GM10847 (cell line): ENCODE results near the gene NBL1.

Experiments used
- POLR2A ChIP-seq: IDR thresholded peaks from 2 replicates; pipeline ENCODE4 v1.6.1; 2011; ENCODE audit not compliant: insufficient read length; ENCODE audit errors: extremely low read depth

The NBL1 gene

DNA sequence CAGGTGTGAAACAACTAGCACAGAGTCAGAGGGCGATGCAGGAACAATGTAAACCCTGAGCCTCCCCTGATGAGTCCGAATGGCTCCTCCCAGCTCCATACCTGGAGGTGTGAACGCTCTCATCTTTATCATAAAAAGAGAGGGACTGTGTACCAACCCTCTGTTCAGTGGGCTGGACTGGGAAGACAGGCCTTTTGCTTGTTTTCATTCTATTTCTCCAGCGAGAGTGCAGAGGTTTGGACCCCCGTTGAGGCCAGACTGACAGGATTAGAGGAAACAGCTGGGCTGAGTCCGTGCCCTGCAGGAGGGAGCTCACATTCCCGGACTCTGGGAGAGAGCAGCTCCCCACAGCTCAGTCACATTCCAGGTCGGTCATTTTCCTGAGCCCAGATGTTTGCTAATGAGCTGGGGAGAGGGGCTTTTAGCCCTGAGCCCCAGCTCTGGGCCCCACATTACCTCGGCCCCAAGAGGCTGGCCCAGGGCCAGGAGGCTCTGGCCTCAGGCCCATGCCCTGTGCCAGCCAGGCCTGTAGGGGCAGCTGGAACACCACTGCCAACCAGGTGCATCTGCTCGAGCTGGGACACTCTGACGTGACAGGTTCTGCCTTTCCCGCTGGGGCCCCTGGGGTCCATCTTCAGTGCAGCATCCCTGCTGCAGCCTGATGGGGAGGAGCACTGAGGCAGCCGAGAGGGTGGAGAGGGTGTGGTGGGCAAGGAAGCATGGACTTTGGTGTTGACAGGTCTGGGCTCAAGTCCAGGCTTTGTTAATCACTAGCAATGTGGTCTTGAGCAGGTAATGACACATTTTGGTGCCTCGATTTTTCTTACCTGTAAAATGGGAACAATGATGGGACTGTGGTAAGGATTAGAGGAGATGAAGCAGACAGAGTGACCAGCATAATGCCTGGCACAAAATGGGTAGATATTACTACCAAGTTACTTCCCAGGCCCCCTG is 3.5 kb upstream of the NBL1 start:
- no peak for TF ChIP-seq POLR2A

DNA sequence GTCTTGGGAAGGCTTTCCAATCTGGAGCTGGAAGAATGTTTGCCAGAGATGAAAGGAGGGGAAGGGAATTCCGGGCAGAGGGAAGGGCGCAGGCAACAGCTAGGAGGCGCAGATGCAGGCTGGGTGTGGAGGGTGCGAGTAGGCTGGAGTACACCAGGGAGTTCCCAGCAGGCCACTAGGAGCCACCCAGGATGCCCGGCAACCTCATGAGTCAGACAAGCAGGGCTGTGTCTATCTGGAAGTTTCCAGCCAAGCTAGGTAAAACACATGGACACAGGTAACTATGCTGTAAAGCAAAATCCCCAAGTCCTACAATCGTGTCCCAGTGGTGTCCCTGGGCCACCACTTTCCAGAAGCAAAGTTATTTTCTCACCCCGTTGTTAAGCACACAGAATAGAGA is 990 bp upstream of the NBL1 start:
- TF ChIP-seq POLR2A: no peak

DNA sequence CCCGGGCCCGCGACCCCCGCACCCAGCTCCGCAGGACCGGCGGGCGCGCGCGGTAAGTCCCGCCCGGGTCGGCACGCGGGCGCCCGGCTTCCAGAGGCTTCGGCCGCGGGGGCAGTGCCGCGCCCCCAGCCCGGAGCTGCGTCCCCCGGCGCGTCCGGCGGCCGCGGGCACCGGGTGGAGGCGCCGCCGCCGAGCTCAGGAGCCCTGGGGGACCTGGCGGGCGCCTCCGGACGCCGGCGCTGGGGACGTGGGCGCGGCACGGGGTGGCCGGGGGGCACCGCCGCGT is 227 bp downstream of the NBL1 start:
- no peak for TF ChIP-seq POLR2A

DNA sequence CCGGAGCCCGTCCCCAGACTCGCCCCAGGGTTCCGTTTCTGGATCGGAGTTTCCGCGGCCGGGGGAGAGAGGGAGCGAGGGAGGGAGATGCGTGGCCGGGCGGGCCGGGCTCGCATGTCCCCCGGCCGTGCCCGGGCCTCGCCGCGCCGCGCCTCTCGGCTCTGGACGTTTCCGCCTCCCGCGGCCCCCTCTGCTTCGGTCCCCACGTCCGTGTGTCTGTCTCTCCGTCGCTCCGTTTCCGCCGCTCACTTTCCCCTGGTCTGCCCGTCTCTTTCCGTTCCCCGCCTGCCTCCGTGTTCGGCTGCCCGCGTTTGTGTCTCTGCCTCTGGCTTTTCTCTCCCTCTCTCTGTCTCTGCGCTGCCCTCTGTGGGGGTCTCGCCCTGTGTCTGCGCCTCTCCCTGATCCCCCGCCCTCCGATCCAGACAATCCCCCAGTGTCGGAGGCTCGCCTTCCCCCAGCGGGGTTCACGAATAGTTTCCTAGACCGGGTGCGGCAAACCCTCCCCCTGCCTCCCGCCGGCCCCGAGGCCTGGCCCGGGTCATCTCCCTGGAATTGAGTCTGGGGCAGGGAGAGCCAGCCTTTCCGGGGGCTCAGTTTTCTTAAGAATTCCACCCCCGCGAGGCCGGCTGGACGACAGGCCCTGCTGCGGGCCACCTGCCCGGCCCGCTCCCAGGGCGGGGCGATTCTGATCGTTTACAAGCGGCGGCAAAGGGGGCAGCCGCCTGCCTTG is 735 bp downstream of the NBL1 start:
- TF ChIP-seq POLR2A: no peak

DNA sequence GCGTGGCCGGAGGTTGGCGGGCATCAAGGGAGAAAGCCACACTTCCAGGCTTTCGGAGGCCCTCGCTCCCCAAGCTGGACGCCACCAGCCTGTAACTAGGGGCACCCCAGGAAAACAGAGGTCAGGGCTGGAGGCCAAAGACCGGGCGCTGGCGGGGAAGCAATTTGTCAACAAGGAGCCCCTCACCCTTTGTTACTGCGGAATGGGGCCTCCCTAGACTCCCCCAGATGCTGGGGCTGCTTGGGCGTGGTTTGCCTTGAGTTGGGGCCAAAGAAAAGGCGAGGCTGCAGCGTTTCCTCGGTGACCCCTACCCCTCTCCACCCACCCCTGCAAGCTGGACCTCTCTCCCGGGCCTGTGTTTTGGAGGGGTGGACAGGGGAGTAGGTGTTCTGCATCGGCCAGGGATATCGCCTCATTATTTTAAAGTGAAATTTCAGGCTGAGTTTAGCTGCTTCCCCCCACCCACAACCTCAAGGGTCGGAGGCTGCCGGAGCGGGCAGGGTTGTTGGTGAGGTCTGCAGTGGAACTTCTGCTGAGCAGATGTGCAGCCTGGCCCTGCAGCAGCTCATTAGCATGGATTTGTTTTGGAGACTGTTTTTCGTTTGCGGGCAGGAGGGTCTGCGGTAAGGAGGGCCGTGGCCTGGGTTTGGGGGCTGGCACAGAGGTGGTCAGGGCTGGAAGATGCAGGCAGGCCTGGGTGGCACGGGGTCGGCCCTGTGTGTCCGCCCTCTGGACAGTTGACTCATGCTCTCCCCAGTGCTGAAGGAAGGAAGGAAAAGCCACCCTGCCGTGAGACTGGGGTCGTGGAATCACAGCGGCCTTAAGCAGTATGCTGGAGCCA is 1.5 kb downstream of the NBL1 start:
- no peak for TF ChIP-seq POLR2A

DNA sequence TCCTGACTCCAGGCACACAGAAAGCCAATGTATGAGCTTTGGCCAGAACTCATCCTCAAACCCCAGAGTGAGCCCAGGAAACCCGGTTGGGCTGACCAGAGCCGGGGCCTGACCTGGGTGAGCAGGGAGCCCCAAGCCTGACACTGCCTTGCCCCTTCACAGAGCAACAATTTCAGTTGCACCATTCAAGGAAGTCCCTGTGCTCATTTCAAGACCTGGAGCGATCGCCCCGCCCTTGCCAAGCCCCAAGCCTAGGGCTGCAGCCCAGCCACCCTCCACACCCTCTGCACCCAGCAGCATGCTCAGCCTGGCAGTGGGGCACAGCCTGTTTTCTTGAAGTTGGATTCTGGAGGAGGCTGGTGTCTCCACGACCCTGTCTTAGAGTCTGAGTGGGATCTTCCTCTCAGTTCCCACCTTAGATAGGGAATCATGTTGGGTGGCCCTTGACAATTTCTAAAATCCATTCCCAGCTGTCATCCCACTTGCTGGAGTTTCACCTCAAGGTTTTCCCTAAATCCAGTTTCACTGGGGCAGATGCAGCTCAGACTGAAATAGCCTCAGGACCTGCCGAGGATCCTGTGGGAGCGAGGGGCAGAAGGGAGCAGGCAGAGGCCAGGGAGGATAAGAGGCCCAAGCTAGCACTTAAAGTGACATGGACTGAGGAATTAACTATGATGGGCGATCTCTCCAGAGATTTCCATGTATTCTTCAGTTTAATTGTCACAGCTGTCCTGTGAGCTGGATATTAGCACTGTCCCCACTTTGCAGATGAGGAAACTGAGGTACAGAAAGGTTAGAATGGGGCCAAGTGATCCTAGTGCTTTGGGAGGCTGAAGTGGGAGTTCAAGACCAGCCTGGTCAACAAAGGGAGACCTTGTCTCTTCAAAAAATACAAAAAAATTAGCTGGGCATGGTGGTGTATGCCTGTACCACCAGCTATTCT is 2.5 kb downstream of the NBL1 start:
- TF ChIP-seq POLR2A: no peak

DNA sequence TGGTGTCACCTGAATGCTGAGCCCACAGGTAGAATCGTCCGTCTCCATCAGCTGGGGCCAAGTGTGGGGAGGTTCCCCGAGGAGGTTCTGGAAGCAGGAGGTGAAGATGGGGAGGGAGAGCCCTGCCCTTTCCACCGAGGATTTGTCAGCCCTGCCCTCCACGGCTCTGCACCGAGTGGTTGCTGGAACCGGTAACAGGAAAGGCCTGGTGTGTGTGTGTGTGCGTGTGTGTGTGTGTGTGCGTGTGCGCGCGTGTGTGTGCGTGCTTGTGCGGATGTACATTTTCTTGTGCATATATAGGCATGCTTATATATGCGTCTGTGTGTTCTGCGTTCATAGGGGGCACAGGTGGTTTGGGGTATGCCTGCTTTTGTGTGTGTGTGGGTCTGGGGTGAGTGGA is 3.5 kb downstream of the NBL1 start:
- no peak for TF ChIP-seq POLR2A

DNA sequence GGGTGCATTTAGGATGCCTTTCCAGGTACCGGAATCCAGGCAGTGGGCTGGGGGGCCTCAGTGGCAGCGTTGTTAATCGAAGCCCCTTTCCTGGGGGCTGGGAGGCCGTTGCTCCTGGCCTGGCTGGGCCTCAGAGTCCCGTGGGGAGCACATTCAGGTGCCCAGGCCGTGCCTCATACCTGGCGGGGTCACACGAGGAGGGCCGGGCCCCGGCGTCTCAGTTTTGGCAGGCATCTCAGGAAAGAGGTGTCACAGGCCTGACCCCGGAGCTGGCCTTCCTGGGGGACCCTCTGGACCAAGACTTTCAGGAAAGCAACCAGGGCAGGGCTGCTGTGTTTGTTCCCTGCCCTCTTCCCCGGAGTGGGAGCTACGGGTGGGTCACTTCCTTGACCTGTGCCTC is 4.1 kb downstream of the NBL1 start:
- TF ChIP-seq POLR2A: no peak

DNA sequence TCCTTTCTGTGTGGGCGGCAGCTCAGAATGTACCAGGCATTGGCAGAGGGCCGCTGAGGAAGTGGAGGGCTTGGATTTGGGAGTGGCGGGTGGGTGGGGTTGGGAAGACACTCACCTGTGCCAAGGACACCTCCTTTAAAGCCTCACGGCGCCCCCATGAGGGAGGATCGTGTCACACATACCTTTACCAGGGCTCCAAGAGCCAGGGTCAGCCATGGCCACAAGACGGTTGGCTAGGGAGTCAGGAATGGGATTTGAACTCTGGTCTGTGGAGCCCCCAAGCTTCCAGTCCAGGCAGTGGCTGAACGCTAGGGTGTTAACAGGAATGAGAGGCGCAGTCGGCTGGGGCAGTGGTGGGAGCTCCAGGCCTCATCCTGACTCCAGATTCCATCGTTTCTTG is 4.6 kb downstream of the NBL1 start:
- TF ChIP-seq POLR2A: no peak

DNA sequence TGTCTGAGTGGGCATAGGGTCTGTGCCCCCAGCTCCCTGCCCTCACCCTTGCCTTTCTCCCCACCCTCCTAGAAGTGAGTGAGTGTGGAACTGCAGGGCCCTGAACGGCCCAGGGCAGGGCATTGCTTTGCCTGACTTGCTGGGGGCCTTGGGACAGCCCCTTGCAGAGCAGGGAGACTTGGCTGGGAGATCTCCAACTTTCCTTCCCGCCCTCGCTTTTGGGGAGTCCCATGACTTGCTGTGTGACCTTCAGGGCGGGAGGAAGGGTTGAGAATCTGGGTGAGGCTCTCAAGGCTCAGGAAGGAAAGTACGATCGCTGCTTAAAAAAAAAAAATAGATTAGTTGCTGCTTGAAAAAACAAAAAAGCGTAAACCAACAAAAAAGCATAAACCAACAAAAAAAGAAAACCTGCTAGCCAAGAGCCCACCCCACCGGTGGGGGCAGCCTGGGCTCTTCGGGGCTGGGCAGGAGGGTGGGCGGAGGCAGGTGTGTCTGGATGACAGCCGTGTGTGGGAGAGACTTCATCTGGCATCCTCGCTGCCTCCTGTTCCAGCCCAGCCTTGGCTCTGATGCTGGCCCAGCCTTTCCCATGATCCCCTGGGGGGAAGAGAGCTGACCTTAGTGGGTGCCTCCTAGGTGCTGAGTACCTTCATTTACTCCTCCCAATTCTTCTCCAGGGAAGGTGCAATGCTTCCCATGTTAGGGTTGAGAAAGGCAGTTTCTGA is 6.5 kb downstream of the NBL1 start:
- TF ChIP-seq POLR2A: no peak

DNA sequence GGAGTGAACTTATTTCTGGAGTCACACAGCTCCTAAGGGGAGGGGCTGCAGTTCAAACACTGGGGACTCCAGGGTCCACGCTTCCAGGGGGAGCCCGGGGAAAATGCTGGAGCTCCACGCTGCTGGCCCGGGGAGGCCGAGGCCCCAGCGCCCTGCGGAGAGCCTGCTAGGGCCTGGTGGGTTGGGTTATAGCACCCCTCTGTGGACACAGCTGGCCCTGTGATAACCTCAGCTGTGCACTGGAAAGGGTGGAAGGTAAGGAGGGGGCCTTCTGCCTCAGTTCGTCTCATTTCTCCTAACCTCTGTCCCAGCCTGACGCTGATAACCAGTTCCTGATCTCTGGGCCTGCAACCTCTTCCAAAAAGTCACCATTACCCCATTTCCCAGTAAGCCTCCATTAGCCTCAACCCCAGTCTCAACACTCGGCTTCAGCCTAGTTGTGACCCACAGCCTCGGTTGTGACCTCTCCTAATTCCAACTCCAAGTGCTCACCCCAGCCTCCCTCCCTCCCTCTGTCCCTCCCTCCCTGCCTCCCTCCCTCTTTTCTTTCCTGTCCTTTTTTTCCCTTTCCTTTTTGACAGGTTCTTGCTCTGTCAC is 7.1 kb downstream of the NBL1 start:
- TF ChIP-seq POLR2A: no peak

DNA sequence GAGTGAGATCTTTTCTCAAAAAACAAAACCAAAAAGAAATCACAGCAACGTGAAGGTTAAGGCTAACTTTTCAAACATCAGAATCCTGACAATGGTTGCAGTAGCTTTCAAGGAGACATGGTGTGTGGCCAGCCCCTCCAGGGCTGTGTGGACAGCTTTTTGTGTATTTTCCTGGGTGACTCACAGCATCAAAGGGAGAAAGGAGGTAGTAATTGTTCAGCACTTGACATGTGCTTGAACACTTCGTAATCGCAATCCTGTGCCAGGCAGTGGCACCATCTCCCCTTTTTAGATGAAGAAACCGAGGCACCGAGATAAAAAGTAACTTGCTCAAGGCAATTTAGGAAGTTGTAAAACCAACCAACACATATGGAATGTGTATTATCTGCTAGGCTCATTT is 10.3 kb downstream of the NBL1 start:
- no peak for TF ChIP-seq POLR2A

DNA sequence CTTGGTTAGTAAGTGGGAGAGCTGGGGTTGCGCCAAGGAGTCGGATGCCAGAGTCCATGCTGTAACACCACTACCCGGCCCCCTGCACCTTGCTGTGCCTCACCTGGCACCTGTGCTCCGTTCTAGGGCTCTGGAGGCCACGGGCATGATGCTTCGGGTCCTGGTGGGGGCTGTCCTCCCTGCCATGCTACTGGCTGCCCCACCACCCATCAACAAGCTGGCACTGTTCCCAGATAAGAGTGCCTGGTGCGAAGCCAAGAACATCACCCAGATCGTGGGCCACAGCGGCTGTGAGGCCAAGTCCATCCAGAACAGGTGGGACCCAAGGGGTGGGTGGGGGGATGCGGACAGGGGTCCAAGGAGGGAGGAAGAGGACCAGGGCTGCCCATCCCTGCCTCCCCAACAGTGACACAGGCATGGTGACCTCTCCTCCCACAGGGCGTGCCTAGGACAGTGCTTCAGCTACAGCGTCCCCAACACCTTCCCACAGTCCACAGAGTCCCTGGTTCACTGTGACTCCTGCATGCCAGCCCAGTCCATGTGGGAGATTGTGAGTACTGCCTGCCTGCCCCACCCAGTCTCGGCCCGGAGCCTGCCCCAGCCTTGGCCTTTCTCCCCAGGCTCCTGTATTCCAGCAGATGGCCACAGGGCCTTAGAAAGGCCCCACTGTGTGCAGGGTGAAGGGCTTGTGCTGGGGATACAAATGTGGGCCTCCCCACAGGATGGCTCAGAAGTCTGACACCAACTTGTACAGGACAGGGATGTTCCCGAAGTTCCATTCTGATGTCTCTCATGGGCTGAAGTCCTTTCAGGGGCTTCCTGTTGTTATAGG is 11.0 kb downstream of the NBL1 start:
- no peak for TF ChIP-seq POLR2A
